Measurements from ENCODE around the gene PNMA6A.
A peak's percentile ranks its signal among the peaks of the same experiment; 100 is the strongest.
"Not testable (repeated sequence)": the region's sequence is repeated elsewhere in the genome, so short reads cannot be mapped to it uniquely, and the experiment has no call there.

Gene PNMA6A

DNA sequence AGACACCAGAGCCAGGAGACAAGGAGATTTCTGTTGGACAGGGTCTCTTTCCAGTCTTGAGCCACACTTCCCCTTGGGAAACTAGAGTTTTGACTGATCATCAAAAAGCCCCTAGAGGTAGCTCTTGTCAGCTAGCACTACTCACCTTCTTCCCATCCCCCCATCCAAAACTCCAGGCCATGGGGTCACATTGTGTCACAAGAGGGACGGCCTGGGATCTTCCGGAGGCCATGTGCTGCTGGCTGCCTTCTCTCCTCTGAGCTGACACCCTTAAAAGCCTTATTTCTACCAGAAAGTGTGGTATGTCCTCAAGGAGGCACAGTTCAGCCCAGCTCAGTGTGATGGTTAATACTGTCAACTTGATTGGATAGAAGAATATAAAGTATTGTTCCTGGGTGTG is 8.2 kb upstream of the PNMA6A start:
- ATAC-seq, result no peak
- H3K27ac Mint-ChIP-seq, result no peak overlapping the region
- no peaks in the 10 kb centered on the region for H3K4me1 Mint-ChIP-seq

GRCh38 chrX:153065389-153065788 is 6.9 kb upstream of the PNMA6A start:
- Mint-ChIP-seq H3K4me1 (no peaks in the 10 kb centered on the region), H3K27me3 (no peaks in the 10 kb centered on the region), H3K27ac (no peak overlapping the region)

More for the DNA sequence above, 8.2 kb upstream of the PNMA6A start:
- Mint-ChIP-seq H3K9me3 (no peaks in the 10 kb centered on the region), H3K4me3 (no peak overlapping the region), H3K27me3 (no peaks in the 10 kb centered on the region)
- no peak for DNase-seq

GRCh38 chrX:153066402-153066801 is 5.9 kb upstream of the PNMA6A start:
- not testable (repeated sequence) for H3K9me3 Mint-ChIP-seq, DNase-seq, ATAC-seq, H3K4me1 Mint-ChIP-seq, H3K4me3 Mint-ChIP-seq, H3K27ac Mint-ChIP-seq, H3K27me3 Mint-ChIP-seq

More at GRCh38 chrX:153065389-153065788, 6.9 kb upstream of the PNMA6A start:
- ATAC-seq, result no peak
- no peaks in the 10 kb centered on the region for H3K9me3 Mint-ChIP-seq
- no peak overlapping the region for H3K4me3 Mint-ChIP-seq
- DNase-seq, result no peak

DNA sequence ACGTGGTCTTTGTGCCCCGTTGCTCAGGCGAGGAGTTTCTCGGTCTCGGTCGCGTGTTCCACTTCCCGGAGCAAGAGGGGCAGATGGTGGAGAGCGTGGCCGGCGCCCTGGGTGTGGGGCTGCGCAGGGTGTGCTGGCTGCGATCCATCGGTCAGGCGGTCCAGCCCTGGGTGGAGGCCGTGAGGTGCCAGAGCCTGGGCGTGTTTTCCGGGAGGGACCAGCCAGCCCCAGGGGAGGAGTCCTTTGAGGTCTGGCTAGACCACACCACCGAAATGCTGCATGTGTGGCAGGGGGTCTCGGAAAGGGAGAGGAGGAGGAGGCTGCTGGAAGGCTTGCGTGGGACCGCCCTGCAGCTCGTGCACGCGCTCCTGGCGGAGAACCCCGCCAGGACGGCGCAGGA is 1.1 kb downstream of the PNMA6A start:
- ATAC-seq, H3K4me1 Mint-ChIP-seq, H3K27me3 Mint-ChIP-seq, H3K27ac Mint-ChIP-seq, DNase-seq, H3K9me3 Mint-ChIP-seq, H3K4me3 Mint-ChIP-seq: not testable (repeated sequence)

GRCh38 chrX:153074262-153074899 is 2.1 kb downstream of the PNMA6A start:
- Mint-ChIP-seq H3K27ac (no peak overlapping the region), H3K4me3 (no peak overlapping the region)
- no peak for ATAC-seq

DNA sequence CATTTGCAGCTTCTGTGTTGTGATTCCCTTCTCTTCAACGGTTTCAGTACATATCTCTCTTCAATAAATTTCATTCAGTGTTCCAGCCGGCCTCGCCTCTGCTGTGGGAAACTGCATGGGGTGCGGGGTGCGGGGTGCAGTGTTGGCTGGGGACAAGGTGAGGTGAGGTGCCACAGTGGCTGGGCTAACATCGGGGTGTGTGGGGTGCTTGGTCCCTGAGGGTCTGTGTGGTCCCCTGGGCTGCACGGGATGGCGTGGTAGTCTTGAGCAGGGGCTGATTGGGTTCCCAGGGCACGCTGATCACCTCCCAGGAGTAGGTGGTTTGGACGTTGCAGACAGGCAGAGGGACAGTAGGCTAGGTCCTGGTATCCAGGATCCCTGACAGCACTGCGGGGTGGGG is 2.7 kb downstream of the PNMA6A start:
- no peak overlapping the region for H3K27ac Mint-ChIP-seq
- no peak for DNase-seq
- ATAC-seq, result no peak
- H3K9me3 Mint-ChIP-seq, result no peaks in the 10 kb centered on the region
- H3K27me3 Mint-ChIP-seq, result no peaks in the 10 kb centered on the region
- H3K4me3 Mint-ChIP-seq, result no peak overlapping the region
- no peaks in the 10 kb centered on the region for H3K4me1 Mint-ChIP-seq

More at GRCh38 chrX:153074262-153074899, 2.1 kb downstream of the PNMA6A start:
- no peaks in the 10 kb centered on the region for H3K27me3 Mint-ChIP-seq
- H3K4me1 Mint-ChIP-seq, result no peaks in the 10 kb centered on the region
- DNase-seq, result no peak
- H3K9me3 Mint-ChIP-seq, result no peaks in the 10 kb centered on the region

GRCh38 chrX:153075366-153075765 is 3.1 kb downstream of the PNMA6A start:
- H3K4me1 Mint-ChIP-seq, result no peaks in the 10 kb centered on the region
- DNase-seq (no peak), ATAC-seq (no peak)
- no peak overlapping the region for H3K4me3 Mint-ChIP-seq
- no peak overlapping the region for H3K27ac Mint-ChIP-seq
- H3K9me3 Mint-ChIP-seq, result no peaks in the 10 kb centered on the region
- H3K27me3 Mint-ChIP-seq, result no peaks in the 10 kb centered on the region

GRCh38 chrX:153077437-153078135 is 5.3 kb downstream of the PNMA6A start:
- not testable (repeated sequence) for H3K4me3 Mint-ChIP-seq, H3K4me1 Mint-ChIP-seq, H3K27me3 Mint-ChIP-seq, DNase-seq, H3K9me3 Mint-ChIP-seq, H3K27ac Mint-ChIP-seq
- peak; percentile 68 for ATAC-seq

DNA sequence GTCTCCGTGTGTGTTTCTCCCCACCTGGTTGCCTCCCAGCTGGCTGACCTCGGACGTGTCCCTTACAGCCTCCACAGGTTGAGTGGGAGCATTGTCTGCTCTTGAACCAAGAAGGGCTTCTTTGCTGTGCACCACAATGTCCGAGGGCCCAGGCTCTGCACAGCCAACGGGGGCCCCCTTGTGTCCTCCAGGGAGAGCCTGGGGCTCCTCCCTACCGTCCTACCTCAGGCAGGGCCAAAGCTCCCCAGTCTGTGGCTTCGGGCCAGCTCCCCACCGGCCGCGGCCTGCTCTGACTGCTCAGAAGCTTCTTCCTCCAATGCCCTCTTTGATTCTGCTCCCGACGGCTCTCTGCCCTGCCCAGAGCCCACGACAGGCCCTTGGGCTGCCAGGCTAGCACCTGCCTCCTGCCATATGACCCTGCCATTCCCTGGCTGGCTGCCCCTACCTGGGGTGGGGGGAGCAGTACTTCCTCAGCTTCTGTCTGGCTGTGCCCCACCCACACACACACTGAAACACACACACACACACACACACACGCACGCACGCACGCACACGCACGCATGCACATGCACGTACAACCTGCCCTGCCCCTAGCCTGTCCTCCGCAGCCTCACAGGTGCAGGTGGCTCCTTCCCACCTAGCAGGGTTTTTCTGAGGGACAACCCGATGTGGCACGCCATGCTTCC is 11.1 kb downstream of the PNMA6A start:
- H3K4me3 Mint-ChIP-seq, H3K27me3 Mint-ChIP-seq, H3K4me1 Mint-ChIP-seq, ATAC-seq, DNase-seq, H3K27ac Mint-ChIP-seq, H3K9me3 Mint-ChIP-seq: not testable (repeated sequence)

DNA sequence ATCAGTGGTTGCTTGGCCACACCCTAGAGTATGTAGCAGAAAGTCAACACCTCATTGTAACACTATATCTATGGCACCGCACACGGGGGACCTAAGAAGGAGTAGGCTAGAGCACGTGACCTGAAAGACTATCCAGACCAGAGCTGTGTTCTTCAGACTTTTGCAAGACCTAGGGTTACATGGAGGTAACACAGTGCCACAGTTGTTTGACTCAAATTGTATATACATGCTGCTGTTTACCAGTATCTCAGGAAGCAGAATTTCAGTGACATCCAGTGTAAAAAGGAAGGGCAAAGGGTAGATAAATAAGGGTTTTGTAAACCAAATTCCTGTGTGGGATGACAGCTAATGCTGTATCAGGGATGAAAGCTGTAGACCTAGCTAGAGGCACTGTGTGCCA is 30.2 kb downstream of the PNMA6A start:
- Mint-ChIP-seq H3K27me3 (no peaks in the 10 kb centered on the region), H3K4me3 (no peak overlapping the region), H3K9me3 (peaks cover 33 to 38% of the 10 kb centered on the region in 2 donors), H3K27ac (no peak overlapping the region), H3K4me1 (peaks cover 13% of the 10 kb centered on the region)
- ATAC-seq, result no peak
- no peak for DNase-seq

- H3K4me1 Mint-ChIP-seq, result peaks cover 13% of the 10 kb centered on the region
- H3K27ac Mint-ChIP-seq, result peak overlapping the region in 1 of 2 donors; percentile 82
Measured at GRCh38 chrX:153104959-153105358, 32.7 kb downstream of the PNMA6A start.

GRCh38 chrX:153106092-153106801 is 34.0 kb downstream of the PNMA6A start:
- Mint-ChIP-seq H3K27ac (peak overlapping the region; percentile 69 to 84), H3K9me3 (peaks cover 22 to 38% of the 10 kb centered on the region in 2 donors), H3K4me1 (peaks cover 13% of the 10 kb centered on the region), H3K4me3 (peak overlapping the region in 1 of 2 donors; percentile 0)
- ATAC-seq, result peak; percentile 78
- not testable (repeated sequence) for DNase-seq, H3K27me3 Mint-ChIP-seq

More at GRCh38 chrX:153104959-153105358, 32.7 kb downstream of the PNMA6A start:
- DNase-seq, ATAC-seq, H3K4me3 Mint-ChIP-seq, H3K27me3 Mint-ChIP-seq: not testable (repeated sequence)
- peaks cover 33 to 38% of the 10 kb centered on the region in 2 donors for H3K9me3 Mint-ChIP-seq

- H3K4me1 Mint-ChIP-seq, H3K4me3 Mint-ChIP-seq, H3K27ac Mint-ChIP-seq, DNase-seq, H3K27me3 Mint-ChIP-seq, ATAC-seq, H3K9me3 Mint-ChIP-seq: not testable (repeated sequence)
Measured at GRCh38 chrX:153110735-153111134, 38.5 kb downstream of the PNMA6A start.

- not testable (repeated sequence) for H3K27ac Mint-ChIP-seq, H3K9me3 Mint-ChIP-seq, DNase-seq, H3K4me1 Mint-ChIP-seq, ATAC-seq, H3K4me3 Mint-ChIP-seq, H3K27me3 Mint-ChIP-seq
Measured at GRCh38 chrX:153113851-153114250, 41.6 kb downstream of the PNMA6A start.

DNA sequence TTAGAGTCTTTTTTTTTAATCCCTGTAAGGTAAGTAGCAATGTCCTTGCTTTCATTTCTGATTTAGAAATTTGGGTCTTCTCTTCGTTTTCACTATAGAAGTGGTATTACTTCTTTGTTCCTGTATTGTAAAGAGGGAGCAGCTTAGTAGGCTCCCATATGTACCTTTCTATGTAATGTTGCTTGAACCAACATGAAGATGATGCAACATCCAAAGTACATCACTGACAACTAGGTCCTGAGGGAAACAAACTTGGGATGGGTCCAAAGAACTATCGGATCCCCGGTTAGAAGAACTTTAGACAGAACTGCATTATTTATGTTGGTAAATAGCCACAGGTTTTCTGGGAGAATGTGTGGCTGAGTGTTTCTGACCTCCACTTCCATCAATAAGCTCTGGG is 45.5 kb downstream of the PNMA6A start:
- H3K27ac Mint-ChIP-seq, H3K9me3 Mint-ChIP-seq, H3K4me1 Mint-ChIP-seq, ATAC-seq, H3K27me3 Mint-ChIP-seq, DNase-seq, H3K4me3 Mint-ChIP-seq: not testable (repeated sequence)
